Kasumi-1 (cell line): ENCODE results near the gene USP5.
"Not testable (repeated sequence)": the region's sequence is repeated elsewhere in the genome, so short reads cannot be mapped to it uniquely, and the experiment has no call there.

Experiments used
- DNase-seq, 2 experiments: peaks; one replicate each; lab custom pipeline; 2025; lab: John Stamatoyannopoulos, UW

Gene USP5

GRCh38 chr12:6865307-6865706 is 13.4 kb downstream of the USP5 start:
- not testable (repeated sequence) for DNase-seq

DNA sequence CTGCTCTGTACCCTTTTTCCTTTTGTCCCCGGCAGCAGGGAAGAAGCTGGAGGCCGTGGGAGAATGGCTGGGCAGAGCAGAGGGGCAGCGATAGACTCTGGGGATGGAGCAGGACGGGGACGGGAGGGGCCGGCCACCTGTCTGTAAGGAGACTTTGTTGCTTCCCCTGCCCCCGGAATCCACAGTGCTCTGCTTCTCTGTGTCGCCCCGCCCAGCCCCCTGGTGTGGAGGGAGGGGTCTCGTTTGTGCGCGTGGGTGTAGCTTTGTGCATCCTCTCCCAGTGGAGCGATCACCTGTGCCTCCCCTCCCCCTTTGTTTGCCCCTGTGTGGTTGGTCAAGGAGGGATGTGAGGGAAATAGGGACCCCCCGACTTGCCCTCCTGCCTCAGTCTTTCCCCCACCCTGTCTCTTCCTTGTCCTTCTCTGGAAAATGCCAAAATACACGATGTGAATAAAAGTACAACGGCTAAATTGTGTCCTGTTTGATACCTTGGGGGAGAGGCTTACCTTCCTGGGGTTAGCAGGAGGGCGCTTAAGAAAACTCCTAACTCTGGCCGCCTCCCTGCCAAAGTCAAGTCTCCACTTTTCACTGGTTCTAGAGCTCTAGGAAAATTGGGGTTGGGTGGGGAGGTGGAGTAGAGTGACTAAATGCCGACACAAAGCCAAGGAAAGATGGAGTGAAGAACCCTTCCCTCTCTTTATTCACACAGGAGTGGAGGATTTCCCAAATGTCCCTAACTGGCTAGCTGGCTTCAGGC is 14.4 kb downstream of the USP5 start:
- DNase-seq: no peak

DNA sequence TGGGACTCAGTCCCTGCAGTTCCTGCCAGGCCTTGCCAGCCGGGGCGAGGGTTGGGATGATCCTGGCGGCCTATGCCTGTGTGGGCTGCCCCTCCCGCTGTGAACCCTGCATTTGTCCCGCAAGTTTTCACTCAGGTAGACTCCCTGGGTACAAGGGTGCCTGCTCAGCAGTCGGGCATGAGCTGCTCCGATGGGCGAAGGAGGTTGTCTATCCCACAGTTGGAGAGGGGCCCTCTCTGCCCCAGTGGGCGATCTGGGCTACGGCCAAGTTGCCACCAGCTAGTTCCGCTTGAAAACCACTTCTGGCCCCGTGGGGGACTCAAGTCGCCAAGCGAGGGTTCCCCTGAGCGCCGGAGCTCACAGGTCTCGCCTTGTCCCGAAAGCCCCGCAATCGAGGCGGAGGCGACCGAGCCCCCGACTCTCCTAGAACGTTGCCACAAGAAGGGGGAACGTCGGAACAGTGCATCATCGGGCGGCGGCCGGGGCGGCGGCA is 15.0 kb downstream of the USP5 start:
- DNase-seq: peak in 1 of 2 experiments; percentile 40

GRCh38 chr12:6867413-6868210 is 15.7 kb downstream of the USP5 start, which contains the start of gene TPI1:
TSS of gene TPI1 (plus strand) at chr12:6867531. CDS start at chr12:6867567, 36 bp downstream.
- peak in 1 of 2 experiments; percentile 51 for DNase-seq

DNA sequence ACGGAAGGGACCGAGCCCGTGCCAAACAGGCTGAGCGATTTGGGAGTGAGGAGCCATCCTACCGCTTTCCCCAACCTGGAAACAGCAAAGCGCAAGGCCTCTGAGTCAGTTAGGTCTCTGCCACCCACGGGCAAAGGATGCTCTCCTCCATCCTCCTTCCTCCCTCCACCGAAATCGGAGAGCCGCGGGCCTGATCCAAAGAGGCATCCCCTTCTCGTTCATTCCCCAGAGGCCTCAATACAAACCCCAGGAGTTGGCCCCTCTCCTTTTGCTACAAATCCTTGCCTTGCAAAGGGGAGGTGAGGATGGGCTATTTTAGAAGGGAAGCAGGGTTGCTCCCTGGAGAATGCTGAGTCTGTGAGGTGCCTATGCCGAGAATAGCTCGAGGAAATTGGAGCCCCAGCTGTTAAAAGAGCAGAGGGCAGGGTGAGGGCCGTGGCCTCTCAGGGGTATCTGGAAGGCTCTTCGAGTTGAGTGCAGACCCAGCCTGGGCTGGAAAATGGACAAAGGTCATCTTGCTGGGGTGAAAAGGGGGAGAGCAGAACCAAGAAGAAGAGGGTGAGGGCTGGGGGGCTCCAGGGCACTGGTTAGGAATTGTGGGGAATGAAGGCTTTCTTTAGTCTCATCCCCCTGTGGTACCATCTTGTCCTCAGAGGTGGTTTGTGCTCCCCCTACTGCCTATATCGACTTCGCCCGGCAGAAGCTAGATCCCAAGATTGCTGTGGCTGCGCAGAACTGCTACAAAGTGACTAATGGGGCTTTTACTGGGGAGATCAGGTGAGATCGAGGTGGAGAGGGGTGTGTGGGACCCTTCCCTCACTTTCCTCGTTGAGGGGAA is 16.5 kb downstream of the USP5 start:
- DNase-seq: peak in 1 of 2 experiments; percentile 4

DNA sequence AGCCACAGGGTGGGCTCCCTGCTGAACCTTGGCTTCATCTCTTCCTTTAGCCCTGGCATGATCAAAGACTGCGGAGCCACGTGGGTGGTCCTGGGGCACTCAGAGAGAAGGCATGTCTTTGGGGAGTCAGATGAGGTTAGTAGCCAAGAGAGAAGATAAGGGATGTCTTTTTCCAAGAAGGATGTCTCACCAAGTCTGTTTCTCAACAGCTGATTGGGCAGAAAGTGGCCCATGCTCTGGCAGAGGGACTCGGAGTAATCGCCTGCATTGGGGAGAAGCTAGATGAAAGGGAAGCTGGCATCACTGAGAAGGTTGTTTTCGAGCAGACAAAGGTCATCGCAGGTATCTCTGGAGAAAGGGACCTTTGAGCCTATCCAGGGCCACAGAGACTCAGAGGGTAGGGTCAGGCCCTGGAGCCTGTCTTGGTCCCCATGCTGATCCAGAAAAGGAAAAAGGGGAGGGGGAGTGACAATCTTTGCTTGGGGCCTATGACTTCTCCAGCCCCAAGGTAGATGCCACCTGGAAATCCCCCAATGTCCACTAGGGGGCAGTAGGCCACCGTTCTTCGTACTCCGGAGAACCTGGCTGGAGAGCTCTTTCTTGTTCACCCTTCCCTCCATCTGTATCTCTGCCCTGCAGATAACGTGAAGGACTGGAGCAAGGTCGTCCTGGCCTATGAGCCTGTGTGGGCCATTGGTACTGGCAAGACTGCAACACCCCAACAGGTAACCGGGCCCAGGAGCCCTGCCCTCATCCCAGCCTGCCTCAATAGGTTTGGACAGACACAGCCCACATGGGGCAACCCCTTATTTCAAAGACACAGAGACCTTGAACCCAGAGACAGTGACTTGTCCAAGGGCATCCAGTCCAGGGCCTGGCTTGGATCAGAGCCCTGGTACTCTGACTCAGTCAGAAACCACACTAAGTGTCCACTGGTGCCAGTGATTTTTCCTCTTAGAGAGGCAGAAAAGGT is 17.4 kb downstream of the USP5 start:
- DNase-seq: peak; percentile 57 to 64

DNA sequence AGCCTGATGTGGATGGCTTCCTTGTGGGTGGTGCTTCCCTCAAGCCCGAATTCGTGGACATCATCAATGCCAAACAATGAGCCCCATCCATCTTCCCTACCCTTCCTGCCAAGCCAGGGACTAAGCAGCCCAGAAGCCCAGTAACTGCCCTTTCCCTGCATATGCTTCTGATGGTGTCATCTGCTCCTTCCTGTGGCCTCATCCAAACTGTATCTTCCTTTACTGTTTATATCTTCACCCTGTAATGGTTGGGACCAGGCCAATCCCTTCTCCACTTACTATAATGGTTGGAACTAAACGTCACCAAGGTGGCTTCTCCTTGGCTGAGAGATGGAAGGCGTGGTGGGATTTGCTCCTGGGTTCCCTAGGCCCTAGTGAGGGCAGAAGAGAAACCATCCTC is 18.4 kb downstream of the USP5 start:
- not testable (repeated sequence) for DNase-seq

- no peak for DNase-seq
Measured at GRCh38 chr12:6871052-6871957, 19.4 kb downstream of the USP5 start.

- peak in 1 of 2 experiments; percentile 36 for DNase-seq
Measured at GRCh38 chr12:6872073-6873048, 20.4 kb downstream of the USP5 start.

GRCh38 chr12:6873094-6874014 is 21.4 kb downstream of the USP5 start, which contains the start of gene SPSB2:
TSS of gene SPSB2 (minus strand) at chr12:6873303. CDS start at chr12:6872901, 402 bp downstream.
- peak; percentile 65 to 75 for DNase-seq

- not testable (repeated sequence) for DNase-seq
Measured at GRCh38 chr12:6874015-6874368, 22.0 kb downstream of the USP5 start.

GRCh38 chr12:6879824-6880223 is 27.9 kb downstream of the USP5 start:
- not testable (repeated sequence) for DNase-seq

DNA sequence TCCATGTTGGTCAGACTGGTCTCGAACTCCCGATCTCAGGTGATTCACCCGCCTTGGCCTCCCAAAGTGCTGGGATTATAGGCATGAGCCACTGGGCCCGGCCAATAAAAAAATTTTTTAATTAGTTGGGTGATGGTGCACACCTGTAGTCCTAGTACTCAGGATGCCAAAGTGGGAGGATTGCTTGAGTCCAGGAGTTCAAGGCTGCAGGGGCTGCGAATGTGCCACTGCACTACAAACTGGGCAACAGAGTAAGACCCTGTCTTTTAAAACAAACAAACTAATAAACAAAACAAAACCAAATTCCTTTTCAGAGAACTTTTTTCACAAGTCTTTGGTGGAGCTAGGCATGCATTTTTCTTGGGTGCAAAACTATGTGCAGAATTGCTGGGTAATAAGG is 31.3 kb downstream of the USP5 start:
- DNase-seq: no peak

GRCh38 chr12:6883683-6884082 is 31.7 kb downstream of the USP5 start:
- DNase-seq: no peak

DNA sequence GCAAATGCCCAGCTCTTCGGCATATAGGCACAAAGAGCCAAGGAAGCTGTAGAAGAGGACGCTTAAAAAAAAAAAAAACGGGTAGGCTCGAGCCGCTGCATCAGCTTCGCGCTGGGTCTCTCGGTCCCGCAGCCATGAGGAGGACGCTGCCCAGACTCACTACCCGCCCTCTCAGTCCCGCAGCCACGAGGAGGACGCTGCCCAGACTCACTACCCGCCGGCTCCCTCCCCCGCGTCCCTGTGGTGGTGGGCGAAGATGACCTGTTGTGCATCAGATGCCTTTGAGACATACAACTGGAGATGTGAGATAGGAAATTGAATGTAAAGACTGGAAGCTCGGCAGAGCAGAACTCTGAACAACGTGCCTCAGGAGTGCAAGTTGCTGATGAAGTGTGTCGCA is 32.6 kb downstream of the USP5 start:
- DNase-seq: no peak

- not testable (repeated sequence) for DNase-seq
Measured at GRCh38 chr12:6886206-6886999, 34.5 kb downstream of the USP5 start.
